ENCODE results near the gene PDZRN3.
A peak's percentile ranks its signal among the peaks of the same experiment; 100 is the strongest.

PDZRN3 gene

DNA sequence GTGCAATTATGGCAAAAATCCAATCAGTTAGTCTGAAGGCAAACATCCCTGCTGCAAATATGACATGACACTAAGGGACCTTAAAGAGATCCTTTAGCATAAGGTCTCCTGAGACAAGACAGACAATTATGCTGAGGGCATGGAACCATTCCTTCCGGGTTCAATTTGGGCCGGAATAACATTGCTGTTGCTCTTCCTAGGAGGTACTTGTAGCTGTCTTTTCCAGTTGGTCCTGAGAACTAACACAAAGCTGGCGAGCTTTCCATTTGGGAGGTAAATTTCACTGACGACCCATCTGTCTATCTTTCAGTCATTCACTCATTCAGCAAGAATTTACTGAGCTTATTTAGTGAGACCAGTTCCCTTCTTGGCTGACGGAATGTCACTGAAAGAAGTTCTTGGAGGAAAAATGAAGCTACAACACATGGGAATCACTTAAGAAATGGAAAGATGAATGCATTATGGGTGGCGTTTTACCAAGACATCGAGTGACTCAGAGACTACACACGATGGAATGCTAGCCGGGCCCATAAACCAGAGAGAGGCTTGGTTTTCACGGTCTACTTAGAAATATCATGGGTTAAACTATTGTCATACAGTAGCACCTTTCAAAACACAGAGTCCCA, 215.5 kb downstream of the PDZRN3 start:
- peak; percentile 88 for DNase-seq

DNA sequence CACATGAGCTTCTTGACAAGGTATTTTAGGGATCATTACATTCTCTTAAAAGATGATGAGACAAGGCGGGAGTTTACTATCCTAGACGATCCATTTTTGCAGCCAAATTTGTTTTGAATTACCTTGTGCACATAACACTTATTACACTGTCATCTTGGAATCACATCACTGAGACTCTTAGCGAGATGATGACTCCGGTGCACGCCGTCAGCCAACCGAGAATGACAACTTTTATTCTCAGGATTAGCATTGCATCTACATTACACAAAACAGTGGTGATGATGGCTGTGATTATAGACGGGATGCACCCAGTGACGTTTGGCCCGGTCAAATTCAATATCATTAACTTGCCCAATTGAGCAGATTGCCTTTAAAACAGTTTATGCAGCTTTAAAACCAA, 216.1 kb downstream of the PDZRN3 start:
- no peak for DNase-seq

DNA sequence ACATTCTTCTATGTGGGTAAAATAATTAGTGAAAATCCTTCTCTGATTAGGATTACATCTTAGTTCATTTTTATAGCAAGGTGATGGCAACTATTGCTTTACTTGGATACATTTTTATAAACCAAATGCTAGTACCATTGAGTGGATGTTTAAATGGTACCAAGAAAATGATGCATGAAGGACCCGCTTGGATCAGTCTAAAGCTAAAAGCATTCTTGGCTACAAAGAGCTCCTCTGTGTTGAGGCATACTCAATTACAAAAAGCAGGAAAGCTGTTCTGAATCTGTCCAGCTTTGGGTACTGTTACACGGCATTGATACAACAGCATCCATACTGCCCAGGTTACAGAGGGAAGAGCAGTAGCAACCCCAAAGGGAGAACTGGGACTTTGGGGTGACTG, 217.2 kb downstream of the PDZRN3 start:
- DNase-seq = no peak

DNA sequence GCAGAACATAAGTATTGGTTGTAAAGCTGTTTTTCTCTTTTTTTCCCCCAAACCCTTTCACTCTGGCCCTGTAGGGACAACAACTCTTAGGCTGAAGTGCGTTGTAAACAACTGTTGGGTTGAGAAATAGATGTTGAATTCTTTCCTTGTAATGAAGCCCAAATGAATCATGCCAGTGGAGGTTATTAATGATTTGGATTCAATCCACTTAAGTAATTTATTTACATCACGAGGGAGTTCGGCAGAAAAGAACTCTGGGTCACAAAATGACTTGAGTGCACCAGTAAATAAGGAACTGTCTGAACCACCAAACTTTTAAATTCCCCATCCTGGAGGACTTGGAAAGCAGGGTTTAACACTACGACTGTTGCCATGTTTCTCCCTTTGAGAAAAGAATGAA, 218.9 kb downstream of the PDZRN3 start:
- peak; percentile 43 for DNase-seq

GRCh38 chr3:73405000-73405399, 219.7 kb downstream of the PDZRN3 start:
- no peak for DNase-seq

GRCh38 chr3:73404435-73404834, 220.3 kb downstream of the PDZRN3 start:
- DNase-seq = peak; percentile 28

GRCh38 chr3:73403444-73403843, 221.3 kb downstream of the PDZRN3 start:
- DNase-seq = no peak

- no peak for DNase-seq
These were observed 223.0 kb downstream of the PDZRN3 start for GRCh38 chr3:73401616-73402279.

DNA sequence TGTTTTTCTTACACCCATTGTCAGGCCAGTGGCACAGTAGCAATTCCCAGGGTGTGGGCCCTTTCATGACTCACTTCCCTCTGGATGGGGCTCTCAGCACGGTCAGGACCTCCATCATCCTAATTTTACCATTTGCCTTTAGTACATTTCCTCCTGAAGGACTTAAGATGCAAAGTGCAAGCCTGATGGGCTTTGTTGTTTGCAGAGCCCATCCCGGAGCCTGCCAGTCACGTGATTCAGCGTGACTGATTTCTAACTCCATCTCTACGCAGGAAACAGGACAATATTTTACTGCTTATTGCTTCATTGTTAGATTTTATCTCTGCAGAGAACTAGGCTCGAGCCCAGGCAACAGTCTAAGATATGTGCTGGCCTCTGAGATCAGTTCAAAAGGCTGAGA, 223.7 kb downstream of the PDZRN3 start:
- DNase-seq = no peak

- DNase-seq = no peak
These were observed 225.0 kb downstream of the PDZRN3 start for GRCh38 chr3:73399666-73400253.

DNA sequence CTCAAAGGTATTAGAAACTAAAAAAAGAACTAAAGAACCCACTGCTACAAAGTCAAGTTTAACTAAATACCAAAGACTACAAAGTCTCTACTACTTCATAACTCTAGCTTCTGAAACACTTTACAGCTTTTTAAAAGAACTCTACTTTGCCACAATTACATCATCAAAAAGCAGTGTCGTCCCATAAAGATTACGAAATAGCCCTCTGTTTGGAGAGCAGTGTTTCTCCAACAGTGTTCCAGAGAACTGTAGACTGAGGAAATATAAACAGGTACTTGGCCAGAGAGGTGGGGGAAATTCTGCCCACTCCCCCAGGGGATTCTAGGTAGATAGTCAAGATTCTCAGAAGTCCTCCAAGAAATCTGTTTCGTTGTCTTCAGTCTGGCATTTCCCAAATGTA, 225.6 kb downstream of the PDZRN3 start:
- DNase-seq = peak; percentile 24

DNA sequence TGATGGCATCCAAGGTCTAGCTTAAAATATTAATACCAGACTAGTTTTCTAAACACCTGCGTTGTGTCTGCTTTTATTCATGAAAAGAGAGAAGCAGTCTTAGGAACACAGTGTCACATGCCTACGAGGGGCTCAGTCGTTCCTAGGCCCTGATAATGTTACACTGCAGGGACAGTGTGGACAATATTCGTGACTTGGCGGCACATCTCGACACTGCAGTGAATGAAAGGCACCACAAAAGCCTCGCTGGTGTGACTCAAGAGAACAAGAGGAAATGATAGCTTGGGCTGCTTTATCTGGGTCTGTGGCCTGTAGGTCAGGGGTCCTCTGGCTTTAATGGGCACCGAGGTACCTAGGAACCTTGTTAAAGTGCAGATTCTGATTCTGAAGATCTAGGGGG, 226.7 kb downstream of the PDZRN3 start:
- no peak for DNase-seq

DNA sequence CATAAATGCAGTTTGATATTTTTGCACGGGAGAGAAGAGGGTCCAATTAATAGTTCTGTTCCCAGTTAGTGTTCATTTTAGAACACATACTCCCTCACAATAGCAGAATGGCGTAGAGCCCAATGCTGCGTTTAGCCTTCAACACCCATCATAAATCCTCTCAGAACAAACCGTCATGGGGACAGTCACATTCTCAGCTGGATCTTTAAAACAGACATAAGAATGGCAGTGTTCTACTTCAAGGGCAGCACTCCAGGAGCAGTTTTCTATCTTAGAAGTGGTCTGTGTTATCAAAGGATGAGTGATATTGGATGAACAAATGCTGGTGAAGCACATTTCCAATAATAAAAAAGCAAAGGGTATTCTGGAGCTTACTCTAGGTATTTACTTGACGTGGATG, 230.5 kb downstream of the PDZRN3 start:
- no peak for DNase-seq

- DNase-seq = no peak
These were observed 231.7 kb downstream of the PDZRN3 start for GRCh38 chr3:73393005-73393404.

- DNase-seq = no peak
These were observed 232.8 kb downstream of the PDZRN3 start for GRCh38 chr3:73391984-73392383.

DNA sequence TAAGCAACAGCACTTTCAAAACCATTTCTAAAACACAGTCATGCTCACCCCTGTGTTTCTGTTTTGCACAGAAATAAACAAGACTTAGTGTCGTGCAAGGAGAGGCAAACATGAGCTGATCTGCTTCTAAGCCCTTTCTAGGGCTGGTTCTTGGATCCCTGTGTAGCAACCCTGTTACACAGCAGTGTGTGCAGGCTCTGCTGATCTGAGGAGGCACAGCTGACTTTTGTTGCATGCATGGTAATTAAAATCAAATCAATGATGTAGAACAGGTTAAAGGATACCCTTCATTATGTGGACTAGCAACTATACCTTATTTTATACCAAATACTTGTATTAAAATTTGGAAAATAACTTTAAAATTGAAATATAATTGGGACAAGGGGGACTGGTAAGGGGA, 234.8 kb downstream of the PDZRN3 start:
- DNase-seq = no peak

GRCh38 chr3:73389117-73389813, 235.5 kb downstream of the PDZRN3 start:
- DNase-seq = no peak

DNA sequence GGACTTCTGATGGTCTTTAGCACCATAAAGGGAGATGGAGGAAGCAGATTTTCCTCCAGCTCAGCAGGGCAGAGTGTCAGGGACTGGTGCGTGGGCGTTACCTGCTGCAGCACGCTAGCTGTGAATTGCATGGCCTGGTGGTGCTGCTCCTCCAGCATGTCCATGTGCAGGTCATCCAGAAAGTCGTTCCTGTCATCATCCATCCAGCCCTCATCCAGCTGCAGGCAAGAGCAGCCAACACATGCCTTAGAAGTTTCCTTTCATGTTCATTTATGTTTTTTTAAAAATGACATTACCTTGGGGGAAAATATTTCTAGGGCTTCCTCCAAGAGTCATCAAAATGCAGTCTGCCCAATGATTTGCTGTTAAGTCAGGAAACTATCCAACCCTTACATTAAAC, 239.2 kb downstream of the PDZRN3 start:
- no peak for DNase-seq

DNA sequence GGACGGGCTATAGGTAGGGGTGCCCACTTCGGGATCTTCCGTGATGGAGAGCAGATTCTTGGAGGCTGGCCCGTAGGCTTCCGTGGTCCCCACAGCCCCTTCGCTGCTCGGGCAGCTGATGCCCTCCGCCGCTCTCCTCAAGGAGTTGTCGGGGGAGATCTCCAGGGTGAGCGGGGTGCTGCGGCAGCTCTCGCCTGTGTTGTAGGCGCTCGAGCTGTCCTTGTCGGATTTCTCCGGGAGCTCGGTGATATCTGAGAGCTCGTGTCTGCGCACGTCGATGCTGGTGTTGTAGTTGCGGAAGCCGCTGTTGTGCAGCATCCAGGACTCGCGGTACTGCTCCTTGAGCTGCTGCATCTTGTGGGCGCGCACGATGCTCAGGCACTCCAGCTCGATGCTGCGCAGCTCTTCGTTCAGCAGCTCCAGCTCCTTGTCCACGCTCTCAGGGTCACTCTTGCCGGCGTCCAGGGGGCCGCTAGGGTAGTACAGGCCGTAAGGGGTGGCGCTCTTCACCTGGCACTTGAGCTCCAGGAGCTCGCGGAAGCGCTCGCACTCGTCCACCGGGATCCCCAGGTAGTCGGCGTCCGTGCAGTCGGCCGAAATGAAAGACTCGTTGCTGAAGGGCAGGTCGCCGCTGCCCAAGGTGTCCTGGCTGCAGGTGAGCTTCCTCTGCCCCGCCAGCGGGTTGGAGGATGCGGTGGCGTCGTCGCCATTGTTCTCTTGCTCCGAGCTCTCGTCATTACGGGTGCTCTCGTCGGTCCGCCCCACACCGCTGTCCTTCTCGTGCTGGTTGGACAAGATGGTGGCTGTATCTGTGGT, 240.4 kb downstream of the PDZRN3 start:
- DNase-seq = no peak

DNA sequence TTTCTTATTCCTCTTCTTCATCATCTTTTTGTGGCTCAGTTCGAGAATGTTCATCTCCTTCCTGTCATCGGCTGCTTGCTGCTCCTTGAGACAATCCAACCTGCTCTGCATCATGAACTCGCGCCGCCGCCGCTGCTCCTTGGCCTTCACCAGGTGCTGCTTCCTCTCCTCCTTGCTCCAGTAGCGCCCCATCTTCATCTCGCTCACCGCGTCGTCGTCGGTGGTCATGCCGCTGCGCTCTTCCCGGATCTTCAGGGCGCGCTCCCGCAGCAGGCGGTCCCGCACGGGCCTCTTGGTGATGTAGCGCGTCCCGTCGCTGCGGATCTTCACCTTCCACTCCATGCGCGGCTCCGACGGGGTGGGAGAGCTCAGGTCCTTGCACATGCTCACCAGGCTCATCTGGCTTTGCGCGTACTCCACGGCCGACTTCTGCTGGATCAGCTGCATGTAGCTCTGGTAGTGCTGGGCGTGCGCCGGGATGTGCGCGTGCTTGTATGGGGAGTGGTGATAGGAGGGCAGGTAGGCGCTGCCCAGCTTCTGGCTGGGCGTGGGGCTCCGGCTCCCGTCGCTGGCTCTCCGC, 241.2 kb downstream of the PDZRN3 start:
- DNase-seq = no peak

- DNase-seq = no peak
These were observed 243.2 kb downstream of the PDZRN3 start for GRCh38 chr3:73381551-73381950.

- no peak for DNase-seq
These were observed 243.8 kb downstream of the PDZRN3 start for GRCh38 chr3:73380735-73381532.

Data from fibroblast of skin of right quadriceps (primary cell).